Suppressor macrophage treated with lipopolysaccharide for 4 hours (primary cell): ENCODE results near the gene CACNB4.
"Not testable (repeated sequence)": the region's sequence is repeated elsewhere in the genome, so short reads cannot be mapped to it uniquely, and the experiment has no call there.

Experiments
- DNase-seq: peaks from one replicate; pipeline ENCODE4 v3.0.0-alpha.2; 2020

CACNB4 gene

GRCh38 chr2:151808258-151809072, 290.4 kb downstream of the CACNB4 start:
- DNase-seq: peak; percentile 37

DNA sequence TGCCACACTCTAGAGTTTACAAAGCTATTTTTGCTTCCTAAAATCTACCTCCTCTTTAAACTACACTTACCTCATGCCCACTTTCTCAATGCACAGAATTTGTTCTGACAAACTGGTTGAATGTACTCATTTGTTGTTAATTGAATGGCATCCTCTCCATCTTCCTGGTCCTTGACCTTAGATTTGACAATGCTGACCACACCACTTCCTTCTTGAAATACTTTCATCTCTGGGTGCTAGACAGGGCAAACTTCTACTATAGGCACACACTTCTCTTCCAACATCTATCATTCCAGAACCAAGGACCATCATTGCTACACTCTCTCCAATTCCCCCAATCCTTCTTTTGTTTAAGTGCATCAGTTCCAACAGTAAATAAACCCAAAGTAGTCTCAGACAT, 292.9 kb downstream of the CACNB4 start:
- DNase-seq: no peak

DNA sequence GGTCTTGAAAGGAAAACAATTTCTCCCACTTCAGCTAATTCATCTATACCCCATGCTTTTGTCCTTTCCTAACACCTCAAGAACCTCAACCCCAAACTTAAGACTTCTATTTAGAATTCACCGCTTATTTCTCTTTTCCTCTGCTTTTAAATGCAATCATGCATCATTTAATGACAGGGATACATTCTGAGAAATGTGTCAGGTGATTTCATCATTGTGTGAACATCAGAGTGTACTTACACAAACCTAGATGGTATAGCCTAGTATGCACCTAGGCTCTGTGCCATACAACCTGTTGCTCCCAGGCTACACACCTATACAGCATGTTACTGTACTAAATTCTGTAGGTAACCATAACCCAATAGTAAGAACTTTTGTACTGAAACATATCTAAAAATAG, 293.5 kb downstream of the CACNB4 start:
- no peak for DNase-seq

- DNase-seq: no peak
Observed at GRCh38 chr2:151803811-151804210, 295.0 kb downstream of the CACNB4 start.

DNA sequence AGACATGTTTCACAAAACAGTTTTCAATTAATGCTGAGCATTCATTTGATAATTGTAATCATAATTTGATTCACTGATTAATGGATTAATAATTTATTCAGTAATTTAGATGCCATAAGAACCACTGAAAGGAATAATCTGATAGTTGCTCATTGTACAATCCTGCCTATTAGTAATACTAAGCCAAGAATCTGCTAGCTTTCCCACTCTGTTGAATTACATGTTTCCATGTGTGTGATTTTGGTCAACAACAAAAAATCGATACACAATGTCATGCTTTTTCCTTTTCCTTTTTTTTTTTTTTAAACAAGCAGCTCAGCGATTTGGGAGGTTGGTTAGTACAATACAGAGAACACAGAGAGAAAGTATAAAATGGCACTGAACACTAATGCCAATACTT, 296.5 kb downstream of the CACNB4 start:
- DNase-seq: no peak

GRCh38 chr2:151799886-151800292, 299.0 kb downstream of the CACNB4 start:
- no peak for DNase-seq

GRCh38 chr2:151796774-151797173, 302.1 kb downstream of the CACNB4 start:
- no peak for DNase-seq

- DNase-seq: no peak
Observed at GRCh38 chr2:151795646-151796240, 303.1 kb downstream of the CACNB4 start.

DNA sequence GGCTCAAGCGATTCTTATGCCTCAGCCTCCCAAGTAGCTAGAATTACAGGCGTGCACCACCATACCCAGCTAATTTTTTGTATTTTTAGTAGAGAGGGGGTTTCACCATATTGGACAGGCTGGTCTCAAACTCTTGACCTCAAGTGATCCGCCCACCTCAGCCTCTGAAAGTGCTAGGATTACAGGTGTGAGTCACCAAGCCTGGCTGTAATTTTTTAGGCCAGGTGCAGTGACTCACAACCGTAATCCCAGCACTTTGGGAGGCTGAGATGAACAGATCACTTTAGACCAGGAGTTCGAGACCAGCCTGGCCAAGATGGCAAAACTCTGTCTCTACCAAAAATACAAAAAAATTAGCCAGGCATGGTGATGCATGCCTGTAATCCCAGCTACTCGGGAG, 304.4 kb downstream of the CACNB4 start:
- not testable (repeated sequence) for DNase-seq

DNA sequence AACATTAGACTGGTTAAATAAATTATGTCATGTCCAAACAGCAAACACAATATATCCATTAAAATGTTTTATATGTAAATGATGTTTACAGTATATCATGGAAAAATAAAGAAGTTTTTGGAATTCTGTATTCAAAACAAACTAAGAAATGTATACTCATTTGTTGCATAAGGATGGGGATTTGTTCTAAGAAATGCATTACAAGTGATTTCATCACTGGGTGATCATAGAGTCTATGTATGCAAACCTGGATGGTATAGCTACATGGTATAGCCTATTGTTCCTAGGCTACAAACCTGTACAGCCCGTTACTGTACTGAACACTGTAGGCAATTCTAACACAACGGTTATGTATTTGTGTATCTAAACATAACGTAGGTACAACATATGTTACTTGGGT, 305.7 kb downstream of the CACNB4 start:
- DNase-seq: no peak

GRCh38 chr2:151792589-151792988, 306.3 kb downstream of the CACNB4 start:
- no peak for DNase-seq

GRCh38 chr2:151791545-151791944, 307.3 kb downstream of the CACNB4 start:
- DNase-seq: no peak

DNA sequence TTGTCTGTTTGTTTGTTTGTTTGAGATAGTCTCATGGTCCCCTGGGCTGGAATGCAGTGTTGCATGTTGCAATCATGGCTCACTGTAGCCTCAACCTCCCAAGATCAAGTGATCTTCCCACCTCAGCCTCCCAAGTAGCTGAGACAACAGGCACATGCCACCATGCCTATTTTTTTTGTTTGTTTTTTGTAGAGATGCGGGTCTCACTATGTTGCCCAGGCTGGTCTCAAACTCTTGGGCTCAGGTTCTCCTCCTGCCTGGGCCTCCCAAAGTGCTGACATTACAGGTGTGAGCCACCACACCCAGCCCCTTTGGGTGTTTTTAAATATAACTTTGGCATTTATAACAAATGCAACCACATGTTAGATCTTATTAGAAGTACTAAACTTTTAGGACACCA, 308.2 kb downstream of the CACNB4 start:
- no peak for DNase-seq

DNA sequence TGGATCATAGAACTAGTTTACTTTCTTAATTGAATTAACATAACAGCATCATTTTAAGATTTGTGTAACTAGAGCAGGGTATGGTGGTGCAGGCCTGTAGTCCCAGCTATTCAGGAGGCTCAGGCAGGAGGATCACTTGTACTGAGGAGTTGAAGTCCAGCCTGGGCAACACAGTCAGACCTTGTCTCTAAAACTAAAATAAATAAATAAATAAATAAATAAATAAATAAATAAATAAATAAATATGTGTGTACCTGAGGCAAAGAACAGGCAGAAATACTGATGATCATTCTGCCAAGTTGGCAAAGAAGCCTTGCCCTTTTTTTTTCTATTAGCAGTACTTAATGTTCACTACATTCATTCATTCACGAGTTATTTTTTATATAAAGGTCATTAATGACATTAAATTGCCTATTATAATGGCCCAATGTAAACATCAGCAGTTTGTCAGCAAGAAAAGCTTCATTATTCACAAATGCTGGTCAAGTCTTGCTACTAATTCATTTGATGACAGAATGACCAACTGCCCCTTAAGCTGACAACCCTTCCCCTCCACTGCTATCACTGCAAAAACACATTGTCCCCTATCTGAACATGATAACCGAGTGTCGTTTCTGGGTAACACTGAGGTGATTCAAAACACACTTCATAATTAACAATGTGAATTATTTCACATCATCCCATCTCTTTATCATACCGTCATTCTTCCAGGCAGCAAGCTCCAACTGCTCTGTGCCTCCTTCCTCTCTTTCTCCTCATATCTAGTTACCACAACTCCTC, 309.6 kb downstream of the CACNB4 start:
- DNase-seq: no peak

- no peak for DNase-seq
Observed at GRCh38 chr2:151786483-151786882, 312.4 kb downstream of the CACNB4 start.

DNA sequence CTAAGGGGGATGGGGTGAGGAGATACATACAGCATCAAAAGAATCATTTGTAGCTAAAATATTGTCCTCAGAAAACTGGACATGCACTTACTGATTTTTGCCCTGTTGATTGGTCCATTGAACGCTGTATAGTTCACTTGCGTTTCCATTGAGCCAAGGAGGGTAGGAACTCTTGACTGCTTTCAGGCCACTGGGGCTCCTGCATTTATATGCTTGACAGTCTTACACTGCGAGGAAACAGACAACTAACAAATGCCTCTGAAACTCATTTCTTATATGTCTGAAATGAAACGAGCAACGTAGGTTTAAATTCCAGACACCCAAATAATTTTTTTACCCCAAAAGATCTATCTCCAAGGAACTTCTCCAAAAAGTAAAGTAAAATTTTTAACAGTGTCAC, 312.8 kb downstream of the CACNB4 start:
- DNase-seq: no peak

DNA sequence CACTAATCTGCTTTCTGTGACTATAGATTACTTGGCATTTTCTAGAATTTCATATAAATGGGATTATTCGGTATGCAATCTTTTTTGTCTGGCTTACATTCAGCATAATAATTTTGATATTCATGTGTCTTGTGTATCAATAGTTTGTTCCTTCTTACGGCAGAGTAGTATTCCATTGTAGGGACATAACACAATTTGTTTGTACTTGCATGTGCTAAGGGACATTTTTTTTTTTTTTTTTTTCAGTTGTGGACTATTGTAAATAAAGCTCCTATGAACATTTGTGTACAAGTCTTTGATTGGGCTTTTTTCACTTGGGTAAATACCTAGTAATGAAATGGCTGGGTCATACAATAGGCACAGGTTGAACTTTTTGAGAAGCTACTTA, 315.7 kb downstream of the CACNB4 start:
- DNase-seq: no peak
